Adrenal gland (tissue), 12 donors: Measurements from ENCODE around the gene SLC25A34. TPM values are rescaled to one million over a fixed set of nuclear protein-coding genes. Genes with fewer than 3 reads are reported as not detected.

Experiments used
- DNase-seq, 7 donors: peaks; one replicate each; pipeline ENCODE4 v3.0.0-alpha.2; 2019 to 2020
- H3K27ac ChIP-seq, 5 donors: fragments of 200-600 bp; sonication (generic) in 4 of 5; 1 replicate in 3 of 5; 2 replicates in 2 of 5; pipeline versions ENCODE4 v1.5.1 to v1.8.0; 2016 to 2020; ENCODE audit warnings: mild to moderate bottlenecking in 1 of 5
- H3K27me3 ChIP-seq: fragments of 200-600 bp; 2 replicates; pipeline ENCODE4 v1.8.0; 2021
- H3K36me3 ChIP-seq, 2 donors: fragments of 200-600 bp; replicated peaks in 1 of 2; 1 replicate in 1 of 2; 2 replicates in 1 of 2; pipeline versions ENCODE4 v1.5.1 to v1.8.0; 2018 to 2022
- H3K4me1 ChIP-seq, 2 donors: fragments of 200-600 bp; replicated peaks in 1 of 2; 1 replicate in 1 of 2; 2 replicates in 1 of 2; pipeline versions ENCODE4 v1.5.1 to v1.8.0; 2018 to 2021
- H3K4me3 ChIP-seq, 4 donors: fragments of 200-600 bp; sonication (generic) in 3 of 4; one replicate each; pipeline ENCODE4 v1.5.1; 2016 to 2018
- H3K9me3 ChIP-seq, 3 donors: fragments of 200-600 bp; sonication (generic) in 1 of 3; replicated peaks in 1 of 3; 1 replicate in 2 of 3; 2 replicates in 1 of 3; pipeline versions ENCODE4 v1.5.1 to v1.8.0; 2016 to 2021
- CTCF ChIP-seq, 6 experiments: fragments of 450-650 bp in 4 of 6; fragments of 200-600 bp in 2 of 6; sonication (generic) in 1 of 6; IDR thresholded peaks; 1 replicate in 5 of 6; 2 replicates in 1 of 6; pipeline versions ENCODE4 v1.5.1 to v1.8.0; 2016 to 2021; ENCODE audit warnings: antibody characterized with exemption in 6 of 6, mild to moderate bottlenecking in 2 of 6, moderate library complexity in 1 of 6
- POLR2A ChIP-seq, 2 donors: fragments of 450-650 bp; IDR thresholded peaks; one replicate each; pipeline ENCODE4 v1.6.1; 2017; ENCODE audit warnings: antibody characterized with exemption in 2 of 2, mild to moderate bottlenecking in 2 of 2, moderate library complexity in 1 of 2
- WGBS, 4 donors: extraction: QIAGEN DNeasy Blood & Tissue Kit in 2 of 4; methylation state at CpG; one replicate each; pipeline versions ENCODE4 v1.1.5 to v1.1.7; 2013 to 2017; 5-methylcytosine and 5-hydroxymethylcytosine counted together
- intact Hi-C, 2 donors: fragments of 100-400 bp; cut with DNase I; formaldehyde crosslinking; loops; one replicate each; pipeline versions ENCODE4 v1.14.1 to v1.15.0; 2022 to 2023
- polyA plus RNA-seq, 3 donors: library from polyadenylated mRNA; stranded (reverse); fragments of 200-250 nt in 2 of 3; fragments of 350-450 nt in 1 of 3; fragmentation: Illumina TruSeq in 1 of 3; extraction: RNeasy Lipid Tissue Mini Kit (QIAGEN cat#74804) in 1 of 3; gene quantifications; one replicate each; pipeline ENCODE4 v1.2.3, GENCODE V29; 2013 to 2014
- total RNA-seq, 9 donors: library from RNA; depleted of rRNA in 4 of 9; stranded (reverse); fragments of >200 nt in 4 of 9; fragments of 120-200 nt in 1 of 9; fragmentation: NEBNext Ultra II Directional in 1 of 9; extraction: Animal tissue kit (Norgen Biotek cat#: 25700) in 1 of 9; gene quantifications; one replicate each; pipeline versions ENCODE4 v1.1.0 to v1.2.4, GENCODE V29; 2013 to 2023
- donor health status: healthy with polysubstance abuse.
- donor health status: Bipolar disorder and iron deficiency.
- donor health status: DM: yes; HTN: yes; CAD: no.
- donor health status: DM: no; HTN: no; CAD: no.
- donor health status: DM: no; HTN: no; CAD: no.
- donor health status: DM: yes; HTN: yes; CAD: no.

Gene SLC25A34
- total and polyA plus RNA-seq, 12 donors: 0.44 to 12.3 (median 5.7) TPM

- peak in 4 of 7 donors; percentile 47 to 53 (median 49) for DNase-seq
- Histone ChIP-seq H3K4me1 (peaks cover 21 to 54% of the 10 kb centered on the region in 2 donors), H3K4me3 (peak overlapping the region in 1 of 4 donors; percentile 23)
These were observed 33.1 kb upstream of the SLC25A34 start for GRCh38 chr1:15702722-15703550.

DNA sequence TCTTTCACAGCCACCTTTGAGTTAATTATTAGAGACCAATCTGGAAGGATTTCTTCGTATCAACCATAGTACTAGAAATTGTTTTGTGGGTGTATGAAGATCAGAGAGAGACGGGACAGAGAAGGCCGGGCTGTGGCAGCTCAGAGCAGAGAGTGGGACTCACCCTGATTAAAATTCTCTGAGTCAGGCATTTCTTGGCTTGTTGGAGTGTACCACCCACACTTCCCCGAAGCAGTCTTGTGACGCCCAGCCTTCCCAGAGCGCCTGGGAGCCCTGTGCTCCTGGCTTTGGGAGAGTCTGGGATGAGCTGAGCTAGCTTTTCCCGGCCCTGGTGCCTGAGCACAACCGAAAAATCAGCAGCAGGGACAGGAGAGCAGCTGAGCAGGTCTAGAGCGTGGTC is 32.5 kb upstream of the SLC25A34 start:
- Histone ChIP-seq H3K4me1 (peaks cover 21 to 49% of the 10 kb centered on the region in 2 donors), H3K27ac (peak overlapping the region; percentile 68 to 95 (median 87)), H3K36me3 (no peaks in the 10 kb centered on the region), H3K9me3 (no peaks in the 10 kb centered on the region), H3K4me3 (peak overlapping the region in 1 of 4 donors; percentile 23), H3K27me3 (no peaks in the 10 kb centered on the region)
- DNase-seq: peak; percentile 73 to 89 (median 87)
- 8 to 24% (median 20%) methylated on average over 7 to 9 of the region's 9 CpGs for WGBS, 4 donors
- peak; percentile 6 to 77 for TF ChIP-seq POLR2A (IDR thresholded peaks at IDR 0.05)
- no peak for TF ChIP-seq CTCF (IDR thresholded peaks at IDR 0.05)
- intact Hi-C loops: no loop called here

More at GRCh38 chr1:15702722-15703550, 33.1 kb upstream of the SLC25A34 start:
- intact Hi-C loops: no loop called here
- no peaks in the 10 kb centered on the region for H3K9me3 ChIP-seq
- peak overlapping the region; percentile 68 to 95 (median 87) for H3K27ac ChIP-seq
- no peaks in the 10 kb centered on the region for H3K36me3 ChIP-seq
- no peaks in the 10 kb centered on the region for H3K27me3 ChIP-seq
- 51 to 65% (median 59%) methylated on average over 14 to 19 of the region's 19 CpGs for WGBS, 4 donors
- TF ChIP-seq CTCF (IDR thresholded peaks at IDR 0.05): peak in 4 of 6 experiments; percentile 4 to 30 (median 20)
- TF ChIP-seq POLR2A (IDR thresholded peaks at IDR 0.05): no peak

GRCh38 chr1:15704526-15705183 is 31.4 kb upstream of the SLC25A34 start:
- Histone ChIP-seq H3K27ac (peak overlapping the region; percentile 68 to 95 (median 87)), H3K27me3 (no peaks in the 10 kb centered on the region), H3K4me1 (peaks cover 21 to 46% of the 10 kb centered on the region in 2 donors), H3K36me3 (no peaks in the 10 kb centered on the region), H3K9me3 (no peaks in the 10 kb centered on the region), H3K4me3 (no peak overlapping the region)
- WGBS, 4 donors: 70 to 87% (median 79%) methylated on average over 16 to 17 of the region's 17 CpGs
- intact Hi-C loops: no loop called here
- no peak for TF ChIP-seq CTCF (IDR thresholded peaks at IDR 0.05)
- no peak for TF ChIP-seq POLR2A (IDR thresholded peaks at IDR 0.05)
- DNase-seq: no peak

GRCh38 chr1:15705184-15705566 is 30.9 kb upstream of the SLC25A34 start:
- intact Hi-C loops: no loop called here

More at GRCh38 chr1:15705184-15705566, 30.9 kb upstream of the SLC25A34 start:
- peaks cover 21 to 41% of the 10 kb centered on the region in 2 donors for H3K4me1 ChIP-seq
- H3K9me3 ChIP-seq: no peaks in the 10 kb centered on the region
- peak overlapping the region in 1 of 5 donors; percentile 95 for H3K27ac ChIP-seq
- WGBS, 4 donors: 92 to 97% (median 94%) methylated on average over 3 to 11 of the region's 11 CpGs
- TF ChIP-seq CTCF (IDR thresholded peaks at IDR 0.05) (no peak), POLR2A (IDR thresholded peaks at IDR 0.05) (no peak)
- H3K36me3 ChIP-seq: no peaks in the 10 kb centered on the region
- DNase-seq: no peak
- no peaks in the 10 kb centered on the region for H3K27me3 ChIP-seq
- no peak overlapping the region for H3K4me3 ChIP-seq
